Neural progenitor cell (in vitro differentiated cells): ENCODE results near the gene SNF8.

ENCODE experiments used
- CTCF ChIP-seq: fragments of 200-600 bp; sonication (generic); IDR thresholded peaks from 2 replicates; pipeline ENCODE4 v1.5.1; 2017; ENCODE audit warnings: antibody characterized with exemption, mild to moderate bottlenecking
- EZH2 ChIP-seq: fragments of 200-600 bp; sonication (generic); IDR thresholded peaks from 2 replicates; pipeline ENCODE4 v1.6.1; 2017; ENCODE audit warnings: antibody characterized with exemption, mild to moderate bottlenecking, moderate library complexity
- EZH2phosphoT487 ChIP-seq: fragments of 200-600 bp; sonication (generic); IDR thresholded peaks from 2 replicates; pipeline ENCODE4 v1.6.1; 2017; ENCODE audit warnings: antibody characterized with exemption

GRCh38 chr17:48970865-48971687 lies 26.4 kb upstream of the SNF8 start:
- no peak for TF ChIP-seq CTCF
- no peak for TF ChIP-seq EZH2phosphoT487
- no peak for TF ChIP-seq EZH2
